GM18951 (cell line): ENCODE data around the gene AMBRA1.

Experiments
- POLR2A ChIP-seq: IDR thresholded peaks from 4 replicates; pipeline ENCODE4 v1.6.1; 2011; ENCODE audit warnings: mild to moderate bottlenecking; ENCODE audit not compliant: insufficient read length, insufficient read depth; ENCODE audit errors: extremely low read depth
- in situ Hi-C: fragments of 300-500 bp; cut with MboI; formaldehyde crosslinking; loops from one replicate; pipeline ENCODE4 v1.12.0; 2022; ENCODE audit warnings: low sequenced_read_pairs, mixed read lengths, inconsistent platforms; ENCODE audit not compliant: unreplicated experiment

AMBRA1 gene

DNA sequence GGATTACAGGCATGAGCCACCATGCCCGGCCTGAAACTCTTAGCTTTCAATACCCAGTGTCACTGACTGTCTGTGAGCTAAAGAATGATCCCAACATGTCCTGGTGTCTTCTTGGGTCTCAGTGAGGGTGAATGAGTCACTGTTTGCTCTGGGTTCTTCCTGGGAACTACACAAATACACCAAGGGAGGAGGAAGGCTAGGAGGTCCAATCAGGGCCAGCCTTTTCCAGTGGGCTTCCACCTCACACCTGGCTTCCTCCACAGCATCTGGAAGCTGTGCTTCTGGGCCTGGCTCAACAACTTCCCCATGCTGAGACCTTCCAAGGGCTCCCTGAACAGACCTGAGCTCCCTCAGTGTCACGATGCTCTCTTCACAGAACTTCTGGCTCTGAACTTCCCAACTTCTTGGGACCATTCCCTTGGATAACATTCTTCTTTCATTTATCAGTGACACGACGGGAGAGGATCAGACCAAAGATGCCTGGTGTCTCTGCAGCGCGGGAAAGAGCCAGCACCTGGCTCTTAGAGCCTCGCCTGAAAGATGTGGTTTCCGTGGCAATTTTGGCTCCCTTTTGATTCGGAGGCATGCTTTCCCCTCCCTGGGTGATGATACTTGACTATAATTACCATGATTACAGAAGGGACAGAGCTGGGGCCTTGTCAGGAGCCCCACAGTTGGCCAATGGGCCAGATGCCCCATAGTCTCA, 179.9 kb downstream of the AMBRA1 start:
- in situ Hi-C loops: no loop called here

DNA sequence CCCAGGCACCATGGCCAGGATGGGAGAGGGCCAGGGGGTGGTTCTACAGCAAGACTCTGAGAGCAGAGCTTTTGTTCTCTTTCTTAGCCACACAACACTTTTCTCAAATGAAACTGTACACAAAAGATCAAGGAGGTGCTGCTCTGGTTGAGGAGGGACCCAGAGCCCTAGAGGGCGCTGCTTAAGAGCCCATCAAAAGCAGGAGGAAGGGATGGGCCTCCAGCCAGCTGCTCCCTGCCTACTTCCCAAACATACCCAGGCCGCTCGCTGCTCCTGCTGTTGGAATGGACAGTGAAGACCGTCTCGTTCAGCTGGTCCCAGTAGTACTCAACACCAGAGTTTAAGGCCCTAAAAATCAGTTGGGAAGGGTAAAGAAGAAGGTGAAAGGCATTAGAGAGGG, 183.8 kb downstream of the AMBRA1 start:
- in situ Hi-C loops: no loop called here
- no peak for TF ChIP-seq POLR2A

More for the DNA sequence above, 179.9 kb downstream of the AMBRA1 start:
- TF ChIP-seq POLR2A: no peak

DNA sequence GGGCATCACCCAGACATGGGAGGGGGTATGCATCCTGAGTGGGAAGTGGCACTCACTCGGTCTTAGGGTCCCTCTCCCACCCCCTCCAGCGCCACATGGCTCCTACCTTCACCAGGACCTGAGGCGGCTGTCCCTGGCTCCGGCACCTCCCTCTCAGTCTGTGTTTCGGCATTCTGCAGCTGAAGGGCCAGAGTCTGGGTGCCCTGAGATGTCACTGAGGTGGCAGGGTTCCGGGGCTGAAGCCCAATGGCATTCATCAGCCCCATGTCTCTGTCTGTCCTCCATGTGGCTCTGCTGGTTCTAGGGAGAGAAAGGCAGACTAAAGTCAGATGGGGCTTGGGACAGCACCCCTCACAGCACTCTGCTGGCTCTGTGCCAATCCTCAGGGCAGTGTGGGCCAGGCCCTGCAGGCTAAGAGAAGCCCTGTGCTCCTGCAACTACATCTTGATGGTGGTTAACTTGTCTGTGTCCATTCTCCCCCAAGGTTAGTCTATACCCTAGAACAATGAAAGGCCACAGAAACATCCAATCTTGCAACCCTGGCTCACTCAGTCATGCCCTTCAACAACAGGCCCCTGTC, 185.3 kb downstream of the AMBRA1 start:
- no peak for TF ChIP-seq POLR2A
- in situ Hi-C loops: no loop called here

DNA sequence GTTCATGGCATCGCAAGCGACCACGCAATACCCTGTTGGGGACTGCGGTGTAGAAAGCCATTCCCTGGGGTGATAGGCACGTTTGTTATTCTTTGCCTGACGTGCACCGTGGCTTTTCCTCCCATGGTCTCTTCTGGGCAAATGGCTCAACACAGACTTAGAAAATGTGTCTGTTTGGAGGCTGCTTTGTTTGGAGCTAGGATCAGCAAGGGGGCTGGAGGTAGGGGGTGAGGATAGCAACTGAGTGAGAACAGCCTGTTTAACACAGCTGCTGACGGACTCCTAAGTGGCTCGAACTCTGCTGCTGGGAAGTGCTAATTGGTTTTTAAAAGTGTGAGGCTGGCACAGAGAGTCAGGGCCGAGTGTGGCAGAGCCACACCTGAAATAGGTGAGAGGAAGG, 186.2 kb downstream of the AMBRA1 start:
- TF ChIP-seq POLR2A: no peak
- in situ Hi-C loops: no loop called here

DNA sequence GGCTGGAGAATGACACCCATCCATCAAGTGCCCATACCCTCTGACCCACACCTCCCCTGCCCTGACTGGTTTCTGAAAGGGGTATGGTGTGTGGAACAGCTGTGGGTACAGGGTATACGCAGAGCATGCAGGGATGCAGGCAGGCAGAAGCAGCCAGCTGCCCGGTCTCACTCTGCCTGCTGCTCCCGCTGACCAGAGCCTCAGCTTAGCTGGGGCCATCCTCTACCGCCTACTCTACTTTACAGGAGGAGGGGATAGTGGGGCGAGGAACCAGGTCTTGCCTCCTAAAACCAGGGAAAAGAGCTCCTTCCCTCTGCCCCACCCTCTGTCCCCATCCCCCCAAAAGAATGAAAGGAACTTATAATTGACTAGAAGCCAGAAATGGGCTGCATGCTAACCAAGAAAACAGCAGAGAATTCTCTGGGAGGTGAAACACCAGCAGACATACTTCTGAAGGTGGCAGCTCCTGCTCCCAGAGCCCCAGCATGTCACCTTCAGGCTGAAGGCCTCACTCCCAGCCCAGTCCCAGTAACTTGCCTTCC, 189.3 kb downstream of the AMBRA1 start:
- no peak for TF ChIP-seq POLR2A
- in situ Hi-C loops: no loop called here

DNA sequence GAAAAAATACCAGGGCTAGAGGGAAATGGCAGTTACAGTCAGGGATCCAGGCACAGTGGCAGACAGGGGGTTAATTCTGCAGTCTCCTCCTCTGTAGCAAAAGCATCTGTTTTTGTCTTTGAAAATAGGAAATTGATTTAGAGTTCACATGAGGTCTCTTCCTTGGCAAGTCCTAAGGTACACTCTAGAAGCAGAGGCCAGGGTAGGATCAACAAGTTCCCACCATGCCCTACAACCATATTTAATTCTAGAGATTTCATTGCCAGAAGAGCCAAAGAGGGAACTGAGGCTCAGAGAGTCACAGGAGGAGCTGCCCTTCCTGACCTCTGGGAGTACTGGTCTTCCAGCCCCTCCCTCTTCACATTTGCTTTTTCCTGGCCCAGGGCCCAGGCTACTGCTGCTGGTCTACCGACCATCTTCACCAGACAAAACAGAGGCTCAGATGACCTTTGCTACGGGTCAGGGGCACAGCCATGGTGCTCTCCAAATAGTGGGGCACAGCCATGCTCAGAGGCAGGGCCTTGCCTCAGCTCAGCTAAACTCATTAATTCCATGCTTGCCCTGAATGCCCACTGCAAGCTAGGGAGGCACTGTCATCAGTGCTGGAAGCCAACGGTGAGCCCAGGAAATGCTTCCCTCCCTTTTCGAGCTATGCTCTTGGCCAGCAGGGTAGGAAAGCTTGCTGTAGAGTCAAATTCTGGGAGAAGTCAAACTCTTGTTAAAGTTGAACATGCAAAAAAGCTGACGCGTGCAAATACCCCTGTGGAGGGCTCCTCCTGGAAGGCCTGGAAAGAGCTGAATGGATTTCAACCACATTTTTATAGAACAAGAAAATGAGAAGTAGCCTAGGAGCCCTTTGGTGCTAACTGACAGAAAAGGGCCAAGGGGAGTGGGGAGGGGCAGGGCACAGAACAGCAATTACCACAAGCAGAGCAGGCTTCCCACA, 190.6 kb downstream of the AMBRA1 start:
- TF ChIP-seq POLR2A: no peak
- in situ Hi-C loops: no loop called here

DNA sequence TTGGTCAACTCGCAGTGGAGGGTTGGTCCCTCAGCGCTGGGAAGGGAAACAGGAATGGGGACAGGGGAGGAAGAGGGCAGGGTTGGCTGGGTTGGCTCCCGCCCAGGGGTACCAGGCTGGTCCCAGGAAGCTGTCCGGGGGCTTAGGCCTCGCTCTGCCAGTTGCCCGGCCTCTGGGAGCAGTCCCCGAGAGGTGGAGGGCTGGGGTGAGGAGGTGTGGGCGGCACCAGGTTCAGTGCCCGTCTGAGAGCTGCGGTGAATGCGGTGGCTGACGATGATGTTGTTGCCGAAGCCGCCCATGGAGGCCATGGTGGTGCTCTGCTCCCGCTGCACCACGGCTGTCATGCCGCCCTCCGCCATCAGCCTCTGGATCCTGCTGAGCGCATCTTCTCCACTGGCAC, 196.3 kb downstream of the AMBRA1 start:
- in situ Hi-C loops: no loop called here
- TF ChIP-seq POLR2A: no peak

DNA sequence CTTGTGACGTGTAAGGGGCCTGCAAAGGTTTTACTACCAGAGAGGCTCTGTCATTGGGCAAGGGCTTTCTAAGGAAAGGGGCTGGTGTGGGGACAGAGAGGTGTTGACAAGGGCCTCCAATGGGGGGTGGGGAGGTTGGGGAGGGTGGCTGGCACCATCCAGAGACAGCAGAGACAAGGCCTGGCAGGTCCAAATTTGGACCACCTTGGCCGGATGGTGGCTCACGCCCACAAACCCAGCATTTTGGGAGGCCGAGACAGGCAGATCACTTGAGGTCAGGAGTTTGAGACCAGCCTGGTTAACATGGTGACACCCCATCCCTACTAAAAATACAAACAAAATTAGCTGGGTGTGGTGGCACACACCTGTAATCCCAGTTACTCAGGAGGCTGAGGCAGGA, 200.1 kb downstream of the AMBRA1 start:
- in situ Hi-C loops: no loop called here
- no peak for TF ChIP-seq POLR2A

DNA sequence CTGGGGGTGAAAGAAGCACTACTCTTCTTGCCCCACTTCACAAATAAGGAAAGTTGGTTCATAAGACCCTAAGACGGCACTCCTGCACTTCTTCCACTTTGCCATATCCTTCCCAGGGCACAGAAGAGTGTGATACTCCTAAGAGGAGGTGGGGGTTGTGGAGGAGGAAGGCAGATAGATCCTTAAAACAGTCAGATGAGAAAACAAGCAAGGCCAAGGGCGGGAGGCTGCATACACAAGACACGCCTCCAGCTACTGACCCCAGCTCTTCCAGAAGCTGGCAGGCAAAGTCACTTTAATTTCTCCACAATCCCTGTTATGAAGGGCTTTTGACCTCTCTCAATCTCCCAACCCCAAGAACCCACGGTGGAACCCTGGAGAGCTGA, 200.6 kb downstream of the AMBRA1 start:
- in situ Hi-C loops: no loop called here
- TF ChIP-seq POLR2A: no peak

DNA sequence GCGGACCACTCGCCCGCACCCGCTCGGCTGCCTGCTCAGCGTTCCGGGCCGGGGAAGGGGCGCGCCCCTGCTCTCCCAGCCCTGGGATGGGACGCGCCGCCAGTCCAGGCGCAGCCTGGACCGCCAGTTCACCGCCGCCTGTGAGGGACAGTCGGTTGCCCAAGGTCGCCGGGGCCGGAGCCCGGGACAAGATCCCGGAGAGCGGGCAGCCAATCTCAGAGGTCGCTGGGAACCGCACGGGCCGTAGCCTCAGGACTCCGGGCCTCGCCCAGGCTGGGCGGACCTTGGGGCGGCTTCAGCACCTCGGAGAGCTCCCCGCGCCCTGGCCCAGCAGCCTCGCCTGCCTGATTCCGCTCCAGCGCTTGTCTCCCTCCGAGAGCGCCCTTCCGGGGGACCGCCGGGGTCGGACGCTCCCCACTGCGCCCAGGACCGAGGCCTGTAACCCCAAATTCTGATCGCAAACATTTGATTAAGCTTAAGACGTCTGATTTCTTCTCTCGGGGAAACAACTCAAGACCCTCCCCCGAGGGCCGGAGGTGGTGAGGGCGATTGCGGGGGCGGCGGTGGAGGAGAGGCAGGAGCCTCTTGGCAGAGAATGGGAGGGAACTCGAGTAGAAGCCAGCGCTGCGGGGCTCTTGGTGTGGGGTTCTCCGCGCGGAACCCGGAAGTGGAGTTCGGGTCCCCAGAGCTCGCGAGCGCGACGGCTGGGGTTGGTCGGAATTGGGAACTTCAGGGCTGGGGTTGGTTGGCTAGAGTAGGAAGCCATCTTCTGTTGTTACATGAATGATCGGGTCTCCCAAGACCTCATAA, 201.2 kb downstream of the AMBRA1 start:
- no peak for TF ChIP-seq POLR2A
- in situ Hi-C loops: no loop called here

DNA sequence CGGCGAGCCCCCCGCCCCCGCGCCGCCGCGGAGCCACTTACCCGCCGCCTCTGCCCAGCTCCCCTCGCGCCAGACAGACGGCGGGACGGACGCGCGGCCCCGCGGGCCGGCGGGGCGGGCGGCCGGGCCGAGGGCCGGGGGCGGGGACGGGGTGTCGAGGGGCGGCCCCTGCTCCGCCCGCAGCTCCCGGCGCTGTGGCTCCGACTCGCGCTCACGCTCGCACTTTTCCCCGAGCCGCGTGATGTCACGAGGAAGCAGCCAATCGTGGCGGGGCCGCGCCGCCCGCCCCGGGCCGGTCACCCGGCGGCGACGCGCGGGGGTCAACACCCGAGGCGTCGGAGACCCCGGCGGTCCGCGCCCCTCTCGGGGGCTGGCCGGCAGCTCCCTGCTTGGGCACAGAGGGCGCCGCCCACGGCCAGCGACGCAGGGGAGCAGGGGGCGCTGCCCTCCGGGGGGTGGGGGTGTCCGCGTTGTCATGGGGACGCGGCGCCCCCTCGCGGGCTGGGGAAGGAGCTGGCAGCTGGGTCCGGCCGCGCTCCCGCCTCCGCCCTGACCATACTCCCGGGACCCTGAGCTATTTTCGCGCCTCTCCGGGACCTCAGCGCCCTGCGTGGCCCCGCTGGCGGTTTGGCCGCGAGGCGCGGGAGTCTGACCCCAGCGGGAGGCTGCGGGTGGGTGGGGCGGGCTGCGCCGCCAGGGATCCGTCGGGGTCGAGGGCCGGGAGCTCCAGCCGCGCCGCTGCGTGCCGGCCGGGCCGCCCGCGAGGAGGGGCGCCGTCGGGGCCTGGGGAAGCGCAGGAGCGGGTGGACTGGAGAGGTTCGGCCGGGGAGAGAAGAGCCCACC, 202.0 kb downstream of the AMBRA1 start, which contains the start of gene CHRM4:
CHRM4 (minus strand) TSS at position 199 of the 843 bp plus-strand sequence. CDS start 5,219 bp downstream, outside the sequence.
- in situ Hi-C loops: no loop called here
- no peak for TF ChIP-seq POLR2A

DNA sequence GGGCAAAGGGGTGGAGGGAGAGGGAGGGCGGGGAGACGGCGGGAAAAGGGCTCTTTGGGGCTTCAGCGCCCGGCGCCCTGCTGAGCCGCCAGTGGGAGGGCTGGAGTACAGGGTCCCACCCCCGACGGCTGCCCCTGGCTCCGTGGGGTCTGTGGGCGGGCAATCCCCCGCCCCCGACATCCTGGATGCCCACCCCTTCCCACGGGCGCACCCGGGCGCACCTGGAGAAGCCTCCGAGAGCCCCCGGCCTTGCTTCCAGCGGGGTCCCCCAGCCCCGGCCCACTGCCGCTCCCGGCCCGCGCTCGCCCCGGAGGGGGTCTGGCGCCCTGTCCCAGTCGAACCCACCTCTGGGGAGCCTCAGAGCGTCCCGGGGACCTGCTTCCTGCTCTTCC, 202.6 kb downstream of the AMBRA1 start:
- TF ChIP-seq POLR2A: no peak
- in situ Hi-C loops: no loop called here
